Fibroblast of skin of scalp (primary cell): ENCODE data around the gene CLDN24. TPM values are rescaled to one million over a fixed set of nuclear protein-coding genes. Genes with fewer than 3 reads are reported as not detected.

Experiments used
- DNase-seq: peaks from one replicate; pipeline ENCODE4 v3.0.0-alpha.2; 2013
- polyA plus RNA-seq, 2 experiments: library from polyadenylated mRNA; unstranded; fragments of 120-200 nt; gene quantifications; one replicate each; pipeline ENCODE4 v1.2.1, GENCODE V29; 2013; ENCODE audit not compliant: insufficient read length in 2 of 2

CLDN24 gene
- polyA plus RNA-seq (2013, experiment 1 of 2; ENCODE audit: insufficient read length), result not detected
- polyA plus RNA-seq (2013, experiment 2 of 2; ENCODE audit: insufficient read length), result not detected

- no peak for DNase-seq
Observed at GRCh38 chr4:183322326-183322725, at the start of gene CLDN24. TSS of gene CLDN24 (minus strand) at chr4:183322426. CDS start at chr4:183322426, 0 bp downstream.

DNA sequence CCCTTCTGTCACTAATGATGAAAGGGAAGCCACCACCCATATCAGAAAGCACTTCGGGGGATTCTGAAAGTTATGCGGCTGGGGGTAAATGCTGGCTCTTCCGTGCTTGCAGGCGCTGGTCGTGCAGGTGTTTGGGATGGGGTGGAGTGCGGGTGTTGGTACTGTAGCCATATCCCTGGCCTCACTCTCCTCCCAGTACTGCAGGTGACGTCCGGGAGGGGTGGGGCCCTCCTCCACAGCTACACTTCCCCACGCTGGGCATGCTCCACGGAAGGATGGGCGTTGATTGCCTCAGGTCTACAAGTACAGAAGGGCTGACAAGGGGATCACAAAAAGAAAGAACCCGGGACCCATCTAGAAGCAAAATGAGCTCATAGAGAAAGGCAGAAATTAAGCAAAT, 48.6 kb upstream of the CLDN24 start:
- DNase-seq, result no peak

DNA sequence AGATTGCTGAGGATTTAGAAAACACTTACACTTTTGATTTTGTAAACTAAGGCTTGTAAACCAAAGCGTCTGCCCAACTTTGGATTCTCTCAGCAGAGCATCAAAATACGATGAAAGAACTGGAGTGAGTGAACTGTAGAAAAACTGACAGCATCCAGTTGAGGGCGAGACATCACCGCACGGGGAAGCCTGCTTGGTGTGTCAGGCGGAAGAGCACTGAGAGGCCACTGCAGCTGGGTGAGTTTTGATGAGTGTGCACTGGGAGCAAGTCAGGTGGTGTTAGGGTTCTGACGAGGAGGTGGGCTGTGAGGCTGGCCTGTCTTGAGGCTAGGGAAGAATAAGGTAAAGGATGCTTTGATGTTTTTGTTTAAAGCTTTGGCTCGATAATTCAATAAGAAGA, 46.8 kb upstream of the CLDN24 start:
- no peak for DNase-seq

- DNase-seq, result peak; percentile 9
Observed at GRCh38 chr4:183366206-183366835, 44.1 kb upstream of the CLDN24 start.

DNA sequence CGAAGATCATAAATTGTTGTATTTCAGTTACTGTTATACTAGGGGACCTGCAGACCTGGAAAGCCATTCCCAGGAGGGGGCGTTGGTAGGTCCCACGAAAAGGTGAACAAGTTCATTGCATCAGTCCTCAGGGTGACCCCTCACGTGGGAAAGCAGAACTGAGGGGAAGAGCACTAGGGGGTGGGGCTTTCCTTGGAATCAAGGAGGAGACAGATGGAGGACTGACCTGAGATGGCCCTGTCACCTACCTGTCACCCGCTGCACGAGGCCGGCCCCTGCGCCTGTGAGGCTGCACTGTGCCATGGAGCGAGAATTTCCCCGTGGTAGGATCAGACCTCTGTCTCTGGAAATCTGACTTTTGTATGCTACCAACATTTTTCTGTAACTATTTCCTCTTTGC, 41.8 kb upstream of the CLDN24 start:
- no peak for DNase-seq

DNA sequence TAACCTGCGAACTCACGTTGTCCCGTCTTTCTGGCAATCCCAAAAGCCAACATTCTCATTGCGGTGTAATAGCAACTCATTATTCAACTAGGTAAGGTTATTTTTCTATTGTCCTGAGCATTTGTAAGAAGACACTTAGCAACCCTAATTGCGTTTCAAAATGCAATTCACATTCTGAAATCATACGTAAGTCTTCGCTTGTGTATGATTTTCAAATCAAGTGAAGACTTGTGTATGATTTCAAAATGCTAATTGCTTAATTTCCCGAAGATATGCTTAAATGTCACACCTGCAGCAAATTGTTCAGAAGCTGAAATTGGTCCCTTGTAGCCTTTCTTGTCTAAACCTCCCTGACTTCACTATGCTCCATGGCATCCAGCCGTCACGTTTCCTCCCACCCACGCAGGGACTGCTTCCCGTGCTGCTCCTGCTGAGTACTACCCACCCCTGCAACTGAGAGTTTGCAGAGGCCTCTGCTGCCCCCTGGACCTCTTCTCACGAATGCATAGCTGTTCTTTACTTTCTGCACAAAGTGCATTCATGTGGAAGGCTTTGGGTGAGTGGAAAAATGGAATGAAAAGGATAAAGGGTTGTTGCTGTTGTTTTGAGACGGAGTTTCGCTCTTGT, 40.8 kb upstream of the CLDN24 start:
- DNase-seq, result peak; percentile 24

DNA sequence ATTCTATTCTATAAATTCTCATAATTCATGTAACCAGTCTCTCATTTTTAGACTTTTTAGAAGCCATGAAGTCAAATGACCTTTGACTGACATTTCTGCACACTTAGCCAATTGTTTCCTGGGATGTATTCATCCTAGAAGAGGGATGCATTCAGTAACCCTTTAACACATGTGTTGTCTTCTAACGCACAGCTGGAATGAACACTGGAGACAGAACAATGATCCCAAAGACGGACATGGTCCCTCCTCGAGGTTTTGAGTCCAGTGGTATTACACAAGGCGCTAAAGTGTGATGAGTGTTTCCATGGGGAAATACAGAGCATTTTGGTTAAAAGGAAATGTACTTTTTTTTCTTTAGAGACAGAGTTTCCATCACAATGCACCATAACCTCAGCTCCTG, 39.8 kb upstream of the CLDN24 start:
- DNase-seq, result no peak

DNA sequence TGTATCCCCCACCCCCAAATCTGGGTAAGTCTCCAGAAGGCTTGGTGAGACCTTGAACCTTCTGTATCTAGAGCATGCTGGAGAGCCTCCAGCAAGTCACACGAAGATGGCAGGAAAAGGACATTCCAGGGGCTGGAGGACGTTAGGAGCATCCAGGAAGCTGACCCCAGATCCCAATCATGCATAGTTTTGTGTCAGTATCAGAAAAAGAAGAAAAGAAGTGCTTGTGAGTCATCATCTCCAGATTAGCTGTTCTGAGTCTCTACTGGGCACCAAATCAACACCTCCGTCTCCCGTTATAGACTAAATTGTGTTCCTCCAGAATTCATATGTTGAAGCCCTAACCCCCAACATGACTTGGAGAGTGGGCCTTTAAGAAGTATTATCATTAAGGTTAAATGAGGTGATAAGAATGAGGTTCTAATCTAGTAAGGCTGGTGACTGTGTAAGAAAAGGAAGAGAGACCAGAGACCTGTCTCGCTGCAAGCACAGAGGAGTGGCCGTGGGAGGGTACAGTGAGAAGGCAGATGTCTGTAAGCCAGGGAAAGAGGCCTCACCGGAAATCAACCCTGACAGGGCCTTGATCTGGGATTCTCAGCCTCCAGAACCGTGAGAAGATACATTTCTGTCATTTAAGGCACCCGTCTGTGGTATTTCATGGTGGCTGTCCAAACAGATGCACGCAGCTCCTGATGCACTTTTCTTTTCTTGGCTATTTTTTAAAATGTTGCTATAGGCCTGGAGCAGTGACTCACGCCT, 38.1 kb upstream of the CLDN24 start:
- DNase-seq, result peak; percentile 67

- no peak for DNase-seq
Observed at GRCh38 chr4:183358215-183358755, 36.1 kb upstream of the CLDN24 start.

DNA sequence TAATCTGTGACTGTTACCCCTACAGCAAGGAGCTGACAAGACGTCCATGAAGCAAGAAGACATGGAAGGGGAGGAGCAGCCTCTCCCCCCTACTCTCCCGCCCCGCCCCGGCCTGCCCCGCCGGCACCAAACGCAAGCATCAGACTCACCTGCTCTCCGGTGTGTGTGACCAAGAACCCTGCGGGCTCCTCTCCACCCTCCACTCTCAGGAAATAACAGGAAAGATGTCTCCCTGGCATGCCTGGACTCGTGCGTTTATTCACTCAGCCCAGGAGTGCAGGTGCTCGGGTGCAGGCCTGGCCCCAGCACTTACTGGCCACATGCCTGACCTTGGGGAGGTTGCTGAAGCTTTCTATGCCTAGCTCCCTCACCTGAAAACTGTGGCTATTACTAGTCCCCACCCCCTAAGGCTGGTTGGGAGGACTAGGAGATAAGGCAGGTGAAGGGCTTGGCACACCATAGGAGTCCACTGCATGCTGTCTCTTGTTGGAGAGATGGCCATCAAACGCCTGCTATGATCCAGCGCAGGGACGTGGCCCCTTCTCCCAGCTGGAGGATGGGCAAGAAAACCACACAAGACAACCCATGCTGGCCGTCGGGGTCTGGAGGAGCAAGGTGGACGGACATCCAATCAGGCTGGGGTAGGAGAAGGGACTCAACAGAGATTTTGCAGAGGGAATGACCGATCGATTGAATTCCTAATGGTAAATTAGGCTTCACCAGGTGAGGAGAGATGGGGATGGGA, 34.9 kb upstream of the CLDN24 start:
- DNase-seq, result no peak

DNA sequence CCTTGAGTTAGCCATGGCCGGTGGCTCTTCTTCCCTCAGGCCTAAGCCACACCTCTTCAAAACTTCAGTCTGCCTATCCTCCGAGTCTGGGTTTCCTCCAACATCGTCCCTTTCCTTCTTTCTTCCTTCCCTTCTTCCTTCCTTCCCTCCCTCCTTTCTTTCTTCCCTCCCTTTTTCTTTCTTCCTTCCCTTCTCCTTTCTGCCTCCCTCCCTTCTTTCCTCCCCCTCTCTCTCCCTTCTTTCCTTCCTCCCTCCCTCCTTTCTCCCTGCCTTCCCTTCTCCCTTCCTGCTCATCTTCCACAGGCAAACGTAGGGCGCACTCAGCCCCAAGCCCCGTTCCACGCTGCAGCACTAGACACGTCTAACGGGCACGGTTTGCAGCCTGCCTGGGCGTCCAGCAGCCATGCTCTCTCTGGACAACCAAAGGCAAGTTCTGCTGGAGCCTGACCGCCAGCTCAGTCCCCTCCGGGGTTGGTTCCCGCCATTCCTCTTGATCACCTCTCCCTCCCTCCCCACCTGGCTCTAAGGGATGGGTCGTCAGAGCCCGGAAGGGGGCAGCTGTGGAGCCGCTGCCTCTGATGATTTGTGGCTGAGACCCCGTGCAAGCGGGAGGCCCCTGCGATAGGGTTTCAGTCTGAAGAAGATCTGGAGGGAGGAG, 34.1 kb upstream of the CLDN24 start:
- no peak for DNase-seq

GRCh38 chr4:183355405-183355804, 33.2 kb upstream of the CLDN24 start:
- peak; percentile 51 for DNase-seq

GRCh38 chr4:183354219-183354618, 32.0 kb upstream of the CLDN24 start:
- DNase-seq, result no peak

- DNase-seq, result no peak
Observed at GRCh38 chr4:183353557-183353956, 31.3 kb upstream of the CLDN24 start.

DNA sequence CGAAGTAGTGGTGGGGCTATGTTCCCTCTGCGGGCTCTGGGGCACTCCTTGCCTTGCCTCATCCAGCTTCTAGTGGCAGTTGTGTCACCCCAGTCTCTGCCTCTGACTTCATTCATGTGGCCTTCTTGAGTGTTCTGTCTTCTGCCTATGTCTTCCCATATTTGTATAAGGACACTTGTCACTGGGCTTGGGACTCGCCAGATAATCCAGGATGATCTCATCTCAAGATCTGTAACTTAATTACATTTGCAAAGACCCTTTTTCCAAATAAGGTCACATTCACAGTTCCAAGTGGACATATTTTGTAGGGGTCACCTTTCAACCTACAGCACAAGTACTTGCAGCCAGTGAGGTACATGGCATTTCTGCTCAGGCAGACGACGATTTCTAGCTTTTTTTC, 30.3 kb upstream of the CLDN24 start:
- DNase-seq, result no peak

- DNase-seq, result peak; percentile 67
Observed at GRCh38 chr4:183350317-183351071, 28.3 kb upstream of the CLDN24 start.

DNA sequence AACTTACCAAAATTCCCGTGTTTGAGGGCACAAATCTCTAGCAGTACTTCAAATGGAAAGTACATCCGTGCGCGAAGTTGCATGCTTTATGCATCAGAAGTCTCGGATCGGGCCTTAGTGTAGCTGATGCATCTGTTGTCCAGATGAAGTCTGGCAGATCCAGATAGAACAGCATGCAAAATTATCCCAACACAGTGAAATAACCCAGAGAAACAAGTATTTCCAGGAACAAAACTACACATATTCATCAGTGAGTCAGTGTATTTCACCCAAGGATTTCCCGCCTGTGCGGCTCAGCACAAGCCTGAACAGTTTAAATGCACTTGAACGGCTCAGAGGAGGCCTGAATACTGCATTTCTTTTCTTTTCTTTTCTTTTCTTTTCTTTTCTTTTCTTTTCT, 27.4 kb upstream of the CLDN24 start:
- peak; percentile 76 for DNase-seq

- peak; percentile 97 for DNase-seq
Observed at GRCh38 chr4:183348706-183349659, 26.8 kb upstream of the CLDN24 start.

DNA sequence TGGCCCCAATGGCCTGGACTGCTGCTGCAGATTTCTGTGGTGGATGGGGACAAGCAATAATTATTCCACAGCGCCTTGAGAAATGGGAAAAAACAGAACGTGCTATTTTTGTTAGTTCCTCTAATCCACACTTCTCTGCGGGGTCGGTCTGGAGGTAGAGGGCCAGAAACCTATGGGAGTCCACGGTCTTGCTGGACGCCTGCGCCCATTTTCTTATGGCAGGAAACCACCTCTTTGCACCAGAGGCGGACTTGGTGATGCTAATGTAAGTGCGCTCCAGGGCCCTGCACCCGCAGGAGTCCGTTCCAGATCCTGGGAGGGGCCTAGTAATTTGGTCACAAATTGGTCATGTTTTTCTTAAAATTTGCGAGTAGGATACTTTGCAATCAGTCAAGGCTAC, 25.9 kb upstream of the CLDN24 start:
- DNase-seq, result no peak

DNA sequence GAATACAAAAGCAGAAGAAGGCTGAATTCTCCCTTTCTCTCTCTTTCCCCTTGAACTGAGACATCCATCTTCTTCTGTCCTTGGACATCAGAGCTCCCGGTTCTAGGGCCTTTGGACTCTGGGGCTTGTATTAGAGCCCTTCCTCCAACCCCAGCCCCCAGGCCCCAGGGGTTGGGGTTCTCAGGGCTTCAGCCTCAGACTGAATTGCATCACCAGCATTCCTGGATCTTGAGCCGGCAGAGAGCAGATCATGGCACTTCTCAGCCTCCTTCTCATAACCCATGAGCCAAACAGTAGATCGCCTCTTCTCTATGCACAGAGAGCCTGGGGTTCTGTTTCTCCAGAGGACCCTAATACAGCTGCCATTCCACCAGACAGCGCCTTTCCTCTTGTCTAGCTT, 25.3 kb upstream of the CLDN24 start:
- peak; percentile 65 for DNase-seq
